Subcutaneous adipose tissue (tissue), 4 donors: Measurements from ENCODE around the gene DPP6. TPM values are rescaled to one million over a fixed set of nuclear protein-coding genes. Genes with fewer than 3 reads are reported as not detected.

Experiments used
- CTCF ChIP-seq: fragments of 450-650 bp; IDR thresholded peaks from one replicate; pipeline ENCODE4 v1.5.1; 2016; ENCODE audit warnings: low read depth, mild to moderate bottlenecking, control low read depth, antibody characterized with exemption, moderate library complexity
- total RNA-seq, 4 donors: library from RNA; depleted of rRNA; stranded (reverse); fragments of >200 nt; gene quantifications; one replicate each; pipeline ENCODE4 v1.1.0, GENCODE V29; 2016

Gene DPP6
- total RNA-seq, 4 donors from 2014 or later: 0.19 to 2.0 (median 0.85) TPM; not detected in 1

- no peak for TF ChIP-seq CTCF
Observed at GRCh38 chr7:154310114-154310513, 257.9 kb downstream of the DPP6 start.

- TF ChIP-seq CTCF: no peak
Observed at GRCh38 chr7:154324196-154324595, 272.0 kb downstream of the DPP6 start.

DNA sequence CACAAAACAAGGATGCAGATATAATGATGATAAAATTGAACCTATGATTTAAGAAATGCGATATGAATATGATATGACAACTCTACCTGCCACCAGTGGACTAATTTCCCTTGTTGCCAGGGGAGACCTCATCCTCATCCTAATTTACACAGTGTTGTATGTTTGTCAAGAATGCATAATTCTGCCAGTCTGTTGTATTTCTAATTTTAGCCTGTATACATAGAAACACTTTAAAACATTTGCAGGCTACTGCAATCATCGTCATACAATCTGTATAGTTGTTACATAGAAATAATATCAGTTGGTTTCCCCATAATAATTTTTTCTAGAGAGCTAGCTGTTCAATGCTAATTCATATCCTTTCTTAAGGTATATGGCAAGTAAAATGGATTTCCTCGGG is 274.2 kb downstream of the DPP6 start:
- no peak for TF ChIP-seq CTCF

DNA sequence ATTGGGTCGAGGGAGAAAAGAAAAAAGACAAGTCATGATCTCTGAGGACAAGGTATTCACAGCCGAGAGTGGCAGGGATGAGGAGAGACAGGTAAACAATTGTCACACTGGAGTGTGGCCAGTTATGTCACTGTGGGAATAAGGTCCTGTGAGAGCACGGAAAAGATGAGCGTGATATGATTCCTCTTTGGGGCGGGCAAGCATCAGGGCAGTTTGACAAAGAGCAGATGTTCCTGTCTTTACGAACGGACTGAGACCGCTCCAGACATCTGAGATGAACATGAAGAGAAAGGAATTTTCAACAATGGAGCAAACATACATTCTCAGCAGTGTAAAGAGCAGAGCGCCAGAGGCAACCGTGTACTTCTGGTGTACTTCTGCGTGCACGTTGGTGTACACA is 278.1 kb downstream of the DPP6 start:
- no peak for TF ChIP-seq CTCF

GRCh38 chr7:154332811-154333580 is 280.8 kb downstream of the DPP6 start:
- no peak for TF ChIP-seq CTCF

DNA sequence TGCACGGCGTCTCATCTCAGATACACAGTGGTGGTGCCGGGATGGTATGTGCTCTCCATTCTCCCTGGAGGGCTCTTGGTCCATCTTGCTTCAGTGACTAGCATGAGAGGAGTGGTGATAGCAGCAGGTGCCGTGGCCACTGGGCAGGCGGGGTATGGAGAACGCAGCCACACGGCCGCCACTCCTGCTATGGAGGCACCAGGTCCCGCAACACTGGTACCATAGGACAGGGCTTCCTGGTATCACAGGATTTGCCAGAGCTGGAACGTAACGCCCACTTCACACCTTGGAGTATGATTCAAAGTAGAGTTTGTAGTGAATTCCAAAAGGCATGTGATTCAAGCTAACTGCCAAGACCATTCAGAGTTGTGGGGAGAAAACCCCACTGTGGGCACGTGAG is 284.1 kb downstream of the DPP6 start:
- TF ChIP-seq CTCF: no peak

- no peak for TF ChIP-seq CTCF
Observed at GRCh38 chr7:154338701-154339506, 286.7 kb downstream of the DPP6 start.
